Smooth muscle cell of bladder (primary cell): ENCODE measurements around the gene NYNRIN. TPM values are rescaled to one million over a fixed set of nuclear protein-coding genes. Genes with fewer than 3 reads are reported as not detected.

Source experiments
- total RNA-seq: library from RNA; depleted of rRNA; stranded (reverse); fragments of >200 nt; gene quantifications from 2 replicates; pipeline ENCODE4 v1.2.3, GENCODE V29; 2014

The NYNRIN gene
- 6.4 and 10.2 TPM in 2 replicates for total RNA-seq

DNA sequence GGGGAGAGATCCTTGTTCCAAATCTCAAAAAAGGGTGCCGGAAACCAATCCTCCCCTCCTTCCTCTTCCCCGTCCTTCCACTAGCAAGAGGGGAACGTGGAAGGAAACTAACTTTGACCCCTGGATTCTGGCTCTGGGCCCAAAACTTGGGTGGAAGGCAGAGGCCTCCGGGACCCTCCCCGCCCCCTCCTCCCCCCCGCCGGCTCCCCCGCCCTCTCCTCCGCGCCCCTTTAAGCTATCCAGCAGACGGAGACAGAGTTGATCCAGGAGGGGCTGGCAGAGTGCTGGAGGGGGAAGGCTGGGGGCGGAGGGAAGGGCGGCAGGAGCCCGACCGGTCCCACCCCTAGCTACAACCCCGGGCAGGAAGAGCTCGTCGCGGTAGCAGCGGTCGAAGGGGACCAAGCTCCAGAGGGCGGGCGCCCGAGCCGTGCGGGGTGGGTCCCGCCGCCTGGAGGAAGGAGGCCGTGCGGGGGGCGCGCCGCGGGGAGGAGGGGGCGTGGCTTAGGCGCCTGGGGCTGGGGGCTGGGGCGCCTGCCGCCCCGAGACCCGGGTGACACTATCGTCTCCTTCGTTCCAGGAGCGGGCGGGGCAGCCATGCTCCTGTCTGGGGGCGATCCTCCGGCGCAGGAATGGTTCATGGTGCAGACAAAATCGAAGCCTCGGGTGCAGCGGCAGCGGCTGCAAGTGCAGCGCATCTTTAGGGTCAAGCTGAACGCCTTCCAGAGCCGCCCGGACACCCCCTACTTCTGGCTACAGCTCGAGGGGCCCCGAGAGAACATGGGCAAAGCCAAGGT, at the start of gene NYNRIN:
Gene NYNRIN, plus strand, starts transcription at position 351 of the 794 bp plus-strand sequence. Its CDS starts 244 bp downstream, at position 595.

DNA sequence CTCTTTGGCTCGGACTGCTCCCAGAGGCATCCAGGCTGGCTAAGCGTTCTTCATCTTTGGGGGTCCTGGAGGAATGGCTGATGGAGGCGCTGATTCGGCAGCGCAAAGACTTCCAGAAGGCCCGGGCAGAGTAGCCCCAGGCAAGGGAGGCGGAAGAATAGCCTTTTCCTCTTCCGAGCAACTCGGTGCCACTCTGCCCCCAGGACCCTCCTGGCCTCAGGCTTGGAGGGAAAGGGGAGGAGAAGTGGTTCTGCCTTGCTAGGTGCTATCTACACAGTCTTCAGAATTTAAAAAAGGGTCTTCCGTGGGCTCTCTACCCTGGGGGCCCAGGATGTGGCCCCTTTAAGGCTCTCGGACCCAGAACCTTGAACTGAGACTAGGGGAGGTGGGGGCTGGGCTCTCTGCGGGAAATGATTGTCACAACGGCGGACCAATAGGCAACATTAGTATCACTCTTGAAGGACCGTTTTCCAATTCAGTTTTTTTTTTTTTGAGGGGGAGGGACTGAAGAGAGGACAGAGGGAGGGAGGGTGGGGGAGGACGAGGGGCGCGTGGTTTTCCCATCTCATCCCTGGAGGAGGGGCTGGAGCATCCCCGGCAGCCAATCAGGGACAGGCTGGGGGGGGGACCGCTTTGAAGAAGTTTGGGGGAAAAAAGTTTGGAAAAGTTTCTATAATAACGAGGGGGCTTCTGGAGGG, 31.1 kb upstream of the NYNRIN start, which contains the start of gene NFATC4:
Gene NFATC4, plus strand, starts transcription at position 671 of the 698 bp plus-strand sequence. CDS start 157 bp downstream, outside the sequence.

DNA sequence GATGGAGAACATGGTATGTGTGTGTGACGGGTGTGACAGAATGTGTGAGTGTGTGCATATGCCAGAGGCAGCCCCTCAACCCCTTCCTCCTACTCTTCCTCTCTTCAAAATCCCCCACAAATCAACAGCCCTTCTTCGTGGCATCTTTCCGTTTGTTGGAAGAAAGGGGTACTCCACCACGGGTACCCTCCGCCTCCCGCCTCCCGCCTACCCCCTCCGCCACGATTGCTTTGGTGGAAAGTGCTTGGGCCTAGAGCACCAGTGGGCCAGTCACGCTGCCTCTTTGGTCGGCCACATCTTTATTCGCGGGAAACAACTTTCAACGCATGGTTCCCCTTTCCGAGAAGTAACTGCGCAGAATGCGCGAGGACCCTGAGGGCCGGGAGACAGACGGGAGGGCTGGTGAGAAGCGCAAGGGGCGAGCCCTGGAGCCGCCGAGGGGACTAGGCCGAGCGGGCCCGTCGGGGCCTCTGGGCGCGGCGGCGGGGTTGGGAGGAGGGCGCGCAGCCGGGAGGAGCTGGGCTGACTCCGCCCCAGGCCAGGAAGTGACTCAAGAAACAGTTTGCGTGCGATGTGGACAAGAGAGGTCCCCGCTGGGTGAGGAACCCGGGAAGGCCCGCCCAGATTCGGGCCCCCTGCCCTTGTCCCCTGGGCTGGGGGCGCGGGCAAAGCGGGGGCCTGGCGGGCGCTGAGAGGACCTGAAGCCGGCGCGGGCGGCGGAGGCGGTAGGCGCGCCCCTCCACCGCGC, 30.8 kb downstream of the NYNRIN start, which contains the start of the genes CBLN3 and KHNYN:
Gene CBLN3, minus strand, starts transcription at position 274 of the 748 bp plus-strand sequence. CDS start 614 bp downstream, outside the sequence.
Gene KHNYN, plus strand, starts transcription at position 560 of the 748 bp plus-strand sequence. CDS start 777 bp downstream, outside the sequence.

GRCh38 chr14:24442240-24443052, 43.6 kb downstream of the NYNRIN start, which contains the start of gene SDR39U1:
TSS of gene SDR39U1 (minus strand) at chr14:24442776. CDS start at chr14:24442769, 7 bp downstream.

Other genes starting within 250 kb of the NYNRIN start
- gene IRF9, start 237.7 kb upstream of the NYNRIN start, total RNA-seq: 65.7 and 69.2 TPM in 2 replicates
- 0.85 and 1.2 TPM in 2 replicates for gene REC8, start 226.9 kb upstream of the NYNRIN start, total RNA-seq
- 27.4 and 27.8 TPM in 2 replicates for gene IPO4, start 210.2 kb upstream of the NYNRIN start, total RNA-seq
- gene TM9SF1, start 203.6 kb upstream of the NYNRIN start, total RNA-seq: 50.9 and 58.4 TPM in 2 replicates
- 0.14 and 0.28 TPM in 2 replicates for gene TSSK4, start 193.3 kb upstream of the NYNRIN start, total RNA-seq
- gene CHMP4A, start 185.5 kb upstream of the NYNRIN start, total RNA-seq: 19.7 and 20.3 TPM in 2 replicates
- gene MDP1, start 182.9 kb upstream of the NYNRIN start, total RNA-seq: 16.2 and 17.7 TPM in 2 replicates
- gene NEDD8, start 166.6 kb upstream of the NYNRIN start, total RNA-seq: 226 and 239 TPM in 2 replicates
- 123 and 126 TPM in 2 replicates for gene GMPR2, start 166.1 kb upstream of the NYNRIN start, total RNA-seq
- gene TINF2, start 156.4 kb upstream of the NYNRIN start, total RNA-seq: 37.0 and 42.7 TPM in 2 replicates
- 0.71 and 1.6 TPM in 2 replicates for gene TGM1, start 135.8 kb upstream of the NYNRIN start, total RNA-seq
- gene RABGGTA, start 127.4 kb upstream of the NYNRIN start, total RNA-seq: 16.6 and 20.1 TPM in 2 replicates
- 7.2 and 10.5 TPM in 2 replicates for gene DHRS1, start 99.2 kb upstream of the NYNRIN start, total RNA-seq
- 14.2 and 17.1 TPM in 2 replicates for gene NOP9, start 99.2 kb upstream of the NYNRIN start, total RNA-seq
- 1.00 and 1.8 TPM in 2 replicates for gene CIDEB, start 91.0 kb upstream of the NYNRIN start, total RNA-seq
- gene LTB4R2, start 88.9 kb upstream of the NYNRIN start, total RNA-seq: 1.6 and 2.7 TPM in 2 replicates
- gene LTB4R, start 87.5 kb upstream of the NYNRIN start, total RNA-seq: 0.71 and 1.9 TPM in 2 replicates
- gene ADCY4, start 63.9 kb upstream of the NYNRIN start, total RNA-seq: 3.4 and 5.3 TPM in 2 replicates
- gene RIPK3, start 59.0 kb upstream of the NYNRIN start, total RNA-seq: 2.5 and 2.8 TPM in 2 replicates
- gene NFATC4, start 30.8 kb upstream of the NYNRIN start, total RNA-seq: 48.2 and 66.7 TPM in 2 replicates
- gene CBLN3, start 30.7 kb downstream of the NYNRIN start, total RNA-seq: 3.3 and 3.4 TPM in 2 replicates
- gene KHNYN, start 31.0 kb downstream of the NYNRIN start, total RNA-seq: 42.5 and 60.6 TPM in 2 replicates
- 9.4 and 10.3 TPM in 2 replicates for gene SDR39U1, start 43.8 kb downstream of the NYNRIN start, total RNA-seq
- gene CMA1, start 109.3 kb downstream of the NYNRIN start, total RNA-seq: not detected in 2 replicates
- gene CTSG, start 177.2 kb downstream of the NYNRIN start, total RNA-seq: not detected in 2 replicates
- gene GZMH, start 210.7 kb downstream of the NYNRIN start, total RNA-seq: not detected in 2 replicates
- not detected in 2 replicates for gene GZMB, start 235.2 kb downstream of the NYNRIN start, total RNA-seq